ENCODE results near the gene COX7A1.
"Not testable (repeated sequence)": the region's sequence is repeated elsewhere in the genome, so short reads cannot be mapped to it uniquely, and the experiment has no call there.

COX7A1 gene

DNA sequence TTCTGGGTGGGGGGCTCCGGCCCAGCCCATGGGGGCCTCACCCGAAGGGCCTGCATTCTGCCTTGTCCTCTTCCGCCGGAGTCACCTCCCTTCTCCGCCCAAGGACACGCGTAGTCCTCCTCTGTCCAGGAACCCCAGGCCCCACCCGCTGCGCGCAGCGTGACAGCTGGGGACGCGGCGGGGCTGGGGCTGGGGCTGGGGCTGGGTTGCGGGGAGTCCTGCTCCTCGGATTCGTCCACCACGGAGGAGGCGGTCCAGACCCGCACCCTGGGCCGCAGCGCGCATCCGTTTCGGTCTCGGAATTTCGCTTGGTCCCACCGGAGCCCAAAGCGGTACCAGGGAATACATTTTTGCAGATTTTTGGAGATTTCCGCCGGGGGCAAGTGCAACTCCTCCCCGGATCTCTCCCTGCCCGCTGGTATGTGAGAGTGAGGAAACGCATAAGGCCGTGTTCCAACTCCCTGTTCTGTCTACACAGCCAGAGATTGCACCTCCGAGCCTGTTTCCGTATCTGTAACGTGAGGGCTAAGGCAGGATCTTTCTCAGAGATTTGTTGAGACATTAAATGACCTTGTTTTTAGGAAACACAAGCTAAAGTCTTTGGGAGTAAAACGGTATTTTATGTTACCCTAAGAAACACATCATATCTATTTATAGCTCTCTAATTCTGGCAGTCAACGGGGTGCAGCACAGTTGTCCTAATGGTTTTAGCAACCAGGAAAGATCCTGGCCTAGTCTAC lies at the start of gene COX7A1:
TSS of gene COX7A1 (minus strand) at position 96 of the 740 bp plus-strand sequence. CDS start at position 56, 40 bp downstream.
- no peak for DNase-seq

DNA sequence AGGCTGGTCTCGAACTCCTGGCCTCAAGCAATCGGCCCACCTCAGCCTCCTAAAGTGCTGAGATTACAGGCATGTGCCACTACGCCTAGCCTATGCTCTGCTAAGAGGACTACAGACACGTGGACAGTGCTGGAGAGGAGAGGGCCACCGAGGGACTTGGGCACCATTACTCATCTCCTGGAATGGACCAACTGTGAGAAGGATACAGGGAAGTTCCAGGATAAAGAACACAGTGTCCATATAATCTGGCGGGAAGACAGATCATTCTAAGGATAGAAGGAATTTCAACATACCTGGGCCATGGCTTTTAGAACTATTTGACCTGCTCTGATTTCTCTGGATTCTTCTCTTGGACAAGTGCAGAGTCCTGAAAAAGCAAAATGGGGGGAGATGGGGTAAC lies 49.4 kb upstream of the COX7A1 start:
- DNase-seq = no peak

- DNase-seq = no peak
These were observed 45.9 kb upstream of the COX7A1 start for GRCh38 chr19:36198119-36198518.

DNA sequence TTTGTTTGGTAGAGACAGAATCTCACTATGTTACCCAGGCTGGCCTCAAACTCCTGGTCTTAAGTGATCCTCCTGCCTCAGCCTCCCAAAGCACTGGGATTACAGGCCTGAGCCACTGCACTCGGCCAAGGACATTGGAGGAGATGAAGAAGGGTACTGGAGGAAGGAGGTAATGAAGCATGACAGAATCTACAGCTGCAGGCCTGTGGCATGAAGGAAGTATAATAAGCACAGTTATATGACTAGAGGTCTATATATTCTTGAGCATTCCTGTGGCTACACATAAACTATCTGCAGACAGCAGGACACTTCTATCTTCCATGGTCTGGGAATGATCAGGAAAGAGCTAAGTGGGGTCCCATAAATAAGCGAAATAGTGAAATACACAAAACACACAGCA lies 44.0 kb upstream of the COX7A1 start:
- DNase-seq = no peak

DNA sequence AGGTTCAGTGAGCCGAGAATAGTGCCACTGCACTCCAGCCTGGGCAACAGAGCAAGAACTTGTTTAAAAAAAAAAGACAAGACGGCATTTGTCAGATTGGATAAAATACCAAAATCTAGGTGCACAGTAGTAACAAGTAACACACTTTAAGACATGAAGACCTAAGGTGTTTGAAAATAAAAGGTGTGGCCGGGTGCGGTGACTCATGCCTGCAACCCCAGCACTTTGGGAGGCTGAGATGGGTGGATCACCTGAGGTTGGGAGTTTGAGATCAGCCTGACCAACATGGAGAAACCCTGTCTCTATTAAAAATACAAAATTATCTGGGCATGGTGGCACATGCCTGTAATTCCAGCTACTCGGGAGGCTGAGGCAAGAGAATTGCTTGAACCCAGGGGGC lies 34.5 kb upstream of the COX7A1 start:
- DNase-seq = not testable (repeated sequence)

DNA sequence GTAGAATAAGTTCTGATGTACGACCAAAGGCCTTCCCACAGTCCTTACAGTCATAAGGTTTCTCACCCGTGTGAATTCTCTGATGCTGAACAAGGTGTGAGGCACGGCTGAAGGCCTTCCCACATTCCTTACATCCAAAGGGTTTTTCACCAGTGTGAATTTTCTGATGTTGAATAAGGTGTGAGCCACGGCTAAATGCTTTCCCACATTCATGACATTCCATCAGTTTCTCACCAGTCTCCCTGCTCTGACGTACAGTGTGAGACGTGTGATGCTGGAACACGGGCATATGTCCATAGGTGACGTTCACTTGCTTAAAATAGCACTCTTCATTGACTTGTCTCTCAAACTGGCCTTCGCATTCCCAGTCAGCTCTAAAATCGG lies 31.0 kb upstream of the COX7A1 start:
- no peak for DNase-seq

- no peak for DNase-seq
These were observed 30.5 kb upstream of the COX7A1 start for GRCh38 chr19:36182612-36183244.

DNA sequence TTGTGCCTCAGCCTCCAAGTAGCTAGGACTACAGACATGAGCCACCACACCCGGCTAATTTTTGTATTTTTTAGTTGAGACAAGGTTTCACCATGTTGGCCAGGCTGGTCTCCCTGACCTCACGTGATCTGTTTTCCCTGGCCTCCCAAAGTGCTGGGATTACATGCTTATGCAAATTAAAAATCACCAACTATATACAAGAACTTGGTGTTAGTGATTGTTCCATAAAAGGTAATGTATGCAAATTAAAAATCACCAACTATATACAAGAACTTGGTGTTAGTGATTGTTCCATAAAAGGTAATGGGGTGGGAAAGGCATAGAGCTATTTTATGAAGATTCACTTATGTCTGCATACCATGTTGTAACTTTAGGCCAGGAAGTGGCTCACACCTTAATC lies 26.8 kb upstream of the COX7A1 start:
- not testable (repeated sequence) for DNase-seq

GRCh38 chr19:36173846-36174245 lies 21.6 kb upstream of the COX7A1 start:
- DNase-seq = not testable (repeated sequence)

GRCh38 chr19:36172852-36173251 lies 20.6 kb upstream of the COX7A1 start:
- no peak for DNase-seq

GRCh38 chr19:36169084-36169760 lies 17.0 kb upstream of the COX7A1 start:
- DNase-seq = no peak

DNA sequence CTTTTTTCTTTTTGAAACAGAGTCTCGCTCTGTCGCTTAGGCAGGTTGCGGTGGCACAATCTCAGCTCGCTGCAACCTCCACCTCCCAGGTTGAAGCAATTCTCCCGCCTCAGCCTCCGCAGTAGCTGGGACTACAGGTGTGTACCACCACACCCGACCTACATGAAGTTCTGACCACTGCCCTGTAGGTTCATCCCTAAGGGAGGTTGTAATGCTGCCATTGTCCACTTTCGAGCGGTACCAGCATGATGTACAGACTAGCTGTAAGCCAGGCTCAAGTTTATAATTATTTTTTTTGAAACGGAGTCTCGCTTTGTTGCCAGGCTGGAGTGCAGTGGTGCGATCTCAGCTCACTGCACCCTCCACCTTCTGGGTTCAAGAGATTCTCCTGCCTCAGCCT lies 11.6 kb upstream of the COX7A1 start:
- DNase-seq = no peak

- DNase-seq = no peak
These were observed 8.8 kb upstream of the COX7A1 start for GRCh38 chr19:36160821-36161596.

DNA sequence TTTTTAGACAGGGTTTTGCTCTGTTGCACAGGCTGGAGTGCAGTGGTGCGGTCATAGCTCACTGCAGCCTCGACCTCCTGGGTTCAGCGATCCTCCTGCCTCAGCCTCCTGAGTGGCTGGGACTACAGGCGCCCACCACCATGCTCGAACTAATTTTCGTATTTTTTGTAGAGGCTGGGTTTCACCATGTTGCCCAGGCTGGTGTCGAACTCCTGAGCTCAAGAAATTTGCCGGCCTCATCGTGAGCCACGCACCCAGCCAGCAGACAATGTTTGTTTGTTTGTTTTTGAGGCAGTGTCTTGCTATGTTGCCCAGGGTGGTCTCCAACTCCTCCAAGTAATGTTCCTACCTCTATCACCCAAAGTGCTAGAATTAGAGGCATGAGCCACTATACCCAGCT lies 879 bp upstream of the COX7A1 start:
- DNase-seq = no peak

DNA sequence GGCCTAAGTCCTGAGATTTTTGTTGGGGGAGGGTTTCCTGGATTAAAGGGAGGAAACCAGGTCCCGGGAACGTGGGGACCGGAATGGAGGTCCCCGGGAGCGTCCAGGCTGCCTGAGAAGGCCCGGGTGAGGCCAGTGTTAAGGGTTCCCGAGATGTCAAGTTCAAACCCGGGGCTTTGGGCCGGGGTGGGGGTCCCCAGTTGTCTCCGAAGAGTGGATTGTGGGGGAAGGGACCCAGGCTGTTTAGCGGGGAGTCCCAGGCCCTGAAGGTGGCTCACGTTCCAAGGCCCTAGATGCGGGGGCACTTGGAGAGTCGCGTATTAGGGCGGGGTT lies 262 bp downstream of the COX7A1 start:
- DNase-seq = no peak

DNA sequence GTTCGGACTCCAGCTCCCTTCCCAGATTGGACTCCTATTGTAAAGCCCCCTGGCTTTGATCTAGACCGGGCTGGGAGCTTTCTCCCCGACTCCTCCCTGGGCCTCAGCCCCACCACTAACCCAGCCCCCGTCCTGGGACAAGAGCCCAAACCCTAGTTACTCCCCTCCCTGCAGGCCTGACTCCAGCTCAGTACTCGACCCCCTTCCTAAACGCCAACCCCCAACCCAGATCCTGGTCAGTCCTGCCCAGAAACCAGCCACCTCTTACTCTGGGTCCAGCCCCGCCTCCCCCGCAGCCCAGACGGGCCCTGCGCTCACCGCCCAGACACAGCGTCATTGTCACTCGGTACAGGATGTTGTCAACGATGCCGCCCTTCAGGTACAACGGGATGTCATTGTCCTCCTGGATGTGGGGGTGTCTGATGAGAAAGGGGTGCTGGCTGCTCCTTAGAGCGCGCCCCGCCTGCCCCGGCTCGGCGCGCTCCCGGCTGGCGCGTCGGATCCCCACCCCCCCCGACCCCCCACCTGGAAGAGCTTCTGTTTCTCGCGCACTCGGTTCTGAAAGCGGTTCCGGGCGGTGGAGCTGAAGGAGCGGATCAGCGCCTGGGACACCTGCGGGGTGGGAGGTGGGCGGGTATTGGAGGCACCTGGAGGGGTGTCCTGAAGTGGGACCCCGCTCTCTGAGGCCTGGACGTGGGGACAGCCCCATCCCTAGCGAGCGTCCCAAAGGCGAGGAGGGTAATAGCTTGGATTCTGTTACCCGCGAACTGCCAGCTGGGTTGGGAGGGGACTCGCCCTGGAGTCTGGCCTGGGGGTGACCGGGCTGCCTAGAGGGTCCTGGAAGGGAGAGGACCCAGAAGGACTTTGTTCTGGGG lies 866 bp downstream of the COX7A1 start:
- no peak for DNase-seq

DNA sequence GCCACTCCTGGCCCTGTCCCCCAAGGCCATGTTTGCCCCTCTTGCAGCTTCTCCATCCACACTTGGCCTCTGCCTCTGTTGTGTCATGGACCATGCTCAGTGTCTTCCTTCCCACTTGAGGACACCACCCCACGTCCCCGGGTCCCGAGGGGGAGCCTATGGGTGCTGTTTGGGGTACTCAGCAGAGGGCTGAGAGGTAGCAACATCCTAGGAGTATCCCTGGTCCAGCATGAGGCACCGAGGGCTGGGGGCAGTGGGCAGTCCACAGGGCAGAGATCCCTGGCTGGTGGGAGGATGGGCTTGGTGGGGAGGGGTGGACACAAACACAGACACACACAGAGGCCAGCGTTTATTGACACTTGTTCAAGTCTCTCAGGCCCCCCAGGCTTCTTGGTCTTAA lies 1.7 kb downstream of the COX7A1 start:
- no peak for DNase-seq

- no peak for DNase-seq
These were observed 2.4 kb downstream of the COX7A1 start for GRCh38 chr19:36149673-36150406.

- no peak for DNase-seq
These were observed 7.6 kb downstream of the COX7A1 start for GRCh38 chr19:36144624-36145023.

DNA sequence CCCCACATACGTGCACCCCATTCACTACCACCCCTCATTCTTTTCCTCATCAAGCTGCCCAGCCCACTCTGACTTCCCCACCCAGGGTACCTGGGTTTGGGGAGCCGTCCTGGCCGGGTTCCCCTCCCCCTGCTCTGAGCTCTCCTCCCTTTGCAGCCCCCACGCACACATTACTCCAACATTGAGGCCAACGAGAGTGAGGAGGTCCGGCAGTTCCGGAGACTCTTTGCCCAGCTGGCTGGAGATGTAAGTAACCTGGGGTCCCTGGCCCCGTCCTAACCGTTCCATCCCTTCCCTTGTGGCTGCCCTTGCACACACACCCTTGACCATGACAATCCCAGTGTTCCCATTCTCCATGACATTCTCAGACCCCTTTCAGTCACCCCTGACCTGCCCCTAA lies 9.8 kb downstream of the COX7A1 start:
- DNase-seq = no peak

GRCh38 chr19:36142046-36142445 lies 10.2 kb downstream of the COX7A1 start:
- no peak for DNase-seq

Measured in NK-92 treated with Interleukin-12 subunit alpha and Interleukin-12 subunit beta, amount 100 ng/mL, for 24 hours (cell line).